WI38 (cell line): Measurements from ENCODE around the gene RBM25.
"Not testable (repeated sequence)": the region's sequence is repeated elsewhere in the genome, so short reads cannot be mapped to it uniquely, and the experiment has no call there.

ENCODE experiments used
- H3K4me3 ChIP-seq: 2 replicates; pipeline ENCODE4 v1.5.1; 2011; ENCODE audit warnings: low read depth, mild to moderate bottlenecking, control low read depth, low read length
- TF ChIP-seq, protein P1 (sequence below): IDR thresholded peaks from 2 replicates; pipeline ENCODE4 v1.5.1; 2012; ENCODE audit warnings: low read depth, mild to moderate bottlenecking, control low read depth, low read length

Gene RBM25

DNA sequence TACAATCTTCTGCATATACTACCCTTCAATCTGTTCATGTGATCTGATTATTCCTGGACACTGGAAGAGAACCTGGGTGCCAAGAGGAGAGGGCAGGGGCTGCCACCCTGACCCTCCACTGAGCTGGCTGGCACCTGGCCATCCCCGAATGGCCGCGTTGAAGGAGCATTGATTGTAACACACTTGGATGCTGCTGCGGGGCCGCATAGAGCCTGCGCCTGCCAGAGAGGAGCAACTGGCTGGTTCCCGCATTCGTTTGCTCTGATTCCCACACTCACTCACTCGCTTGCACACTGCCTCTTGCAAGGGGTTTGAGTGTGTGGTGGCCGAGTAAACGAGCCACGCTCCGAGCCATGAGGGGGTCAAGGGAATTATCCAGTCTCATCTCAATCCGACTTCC is 110.4 kb downstream of the RBM25 start:
- TF ChIP-seq, protein P1, sequence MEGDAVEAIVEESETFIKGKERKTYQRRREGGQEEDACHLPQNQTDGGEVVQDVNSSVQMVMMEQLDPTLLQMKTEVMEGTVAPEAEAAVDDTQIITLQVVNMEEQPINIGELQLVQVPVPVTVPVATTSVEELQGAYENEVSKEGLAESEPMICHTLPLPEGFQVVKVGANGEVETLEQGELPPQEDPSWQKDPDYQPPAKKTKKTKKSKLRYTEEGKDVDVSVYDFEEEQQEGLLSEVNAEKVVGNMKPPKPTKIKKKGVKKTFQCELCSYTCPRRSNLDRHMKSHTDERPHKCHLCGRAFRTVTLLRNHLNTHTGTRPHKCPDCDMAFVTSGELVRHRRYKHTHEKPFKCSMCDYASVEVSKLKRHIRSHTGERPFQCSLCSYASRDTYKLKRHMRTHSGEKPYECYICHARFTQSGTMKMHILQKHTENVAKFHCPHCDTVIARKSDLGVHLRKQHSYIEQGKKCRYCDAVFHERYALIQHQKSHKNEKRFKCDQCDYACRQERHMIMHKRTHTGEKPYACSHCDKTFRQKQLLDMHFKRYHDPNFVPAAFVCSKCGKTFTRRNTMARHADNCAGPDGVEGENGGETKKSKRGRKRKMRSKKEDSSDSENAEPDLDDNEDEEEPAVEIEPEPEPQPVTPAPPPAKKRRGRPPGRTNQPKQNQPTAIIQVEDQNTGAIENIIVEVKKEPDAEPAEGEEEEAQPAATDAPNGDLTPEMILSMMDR: no peak
- H3K4me3 ChIP-seq: no peak overlapping the region

DNA sequence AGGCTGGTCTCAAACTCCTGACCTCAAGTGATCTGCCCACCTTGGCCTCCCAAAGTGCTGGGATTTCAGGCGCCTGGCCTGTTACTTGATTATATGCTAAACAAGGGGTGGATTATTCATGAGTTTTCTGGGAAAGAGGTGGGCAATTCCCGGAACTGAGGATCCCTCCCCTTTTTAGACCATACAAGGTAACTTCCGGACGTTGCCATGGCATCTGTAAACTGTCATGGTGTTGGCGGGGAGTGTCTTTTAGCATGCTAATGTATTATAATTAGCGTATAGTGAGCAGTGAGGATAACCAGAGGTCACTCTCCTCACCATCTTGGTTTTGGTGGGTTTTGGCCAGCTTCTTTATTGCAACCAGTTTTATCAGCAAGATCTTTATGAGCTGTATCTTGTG is 111.5 kb downstream of the RBM25 start:
- H3K4me3 ChIP-seq: not testable (repeated sequence)

DNA sequence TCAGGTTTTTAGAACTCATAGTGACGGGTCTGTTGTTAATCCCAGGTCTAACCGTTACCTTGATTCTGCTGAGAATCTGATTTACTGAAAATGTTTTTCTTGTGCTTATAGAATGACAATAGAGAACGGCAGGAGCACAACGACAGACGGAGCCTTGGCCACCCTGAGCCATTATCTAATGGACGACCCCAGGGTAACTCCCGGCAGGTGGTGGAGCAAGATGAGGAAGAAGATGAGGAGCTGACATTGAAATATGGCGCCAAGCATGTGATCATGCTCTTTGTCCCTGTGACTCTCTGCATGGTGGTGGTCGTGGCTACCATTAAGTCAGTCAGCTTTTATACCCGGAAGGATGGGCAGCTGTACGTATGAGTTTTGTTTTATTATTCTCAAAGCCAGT is 112.4 kb downstream of the RBM25 start:
- TF ChIP-seq, protein P1: no peak

DNA sequence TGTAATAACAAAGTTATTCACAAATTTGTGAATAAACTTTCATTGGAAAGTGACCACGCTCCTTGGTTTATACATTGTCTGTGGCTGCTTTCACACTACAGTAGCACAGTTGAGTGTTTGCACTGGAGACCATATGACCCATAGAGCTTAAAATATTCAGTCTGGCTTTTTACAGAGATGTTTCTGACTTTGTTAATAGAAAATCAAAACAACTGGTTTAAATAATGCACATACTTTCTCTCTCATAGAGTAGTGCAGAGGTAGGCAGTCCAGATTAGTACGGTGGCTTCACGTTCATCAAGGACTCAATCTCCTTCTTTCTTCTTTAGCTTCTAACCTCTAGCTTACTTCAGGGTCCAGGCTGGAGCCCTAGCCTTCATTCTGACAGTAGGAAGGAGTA is 114.2 kb downstream of the RBM25 start:
- TF ChIP-seq, protein P1: no peak
- H3K4me3 ChIP-seq: no peak overlapping the region

More for the DNA sequence above, 112.4 kb downstream of the RBM25 start:
- H3K4me3 ChIP-seq: no peak overlapping the region

DNA sequence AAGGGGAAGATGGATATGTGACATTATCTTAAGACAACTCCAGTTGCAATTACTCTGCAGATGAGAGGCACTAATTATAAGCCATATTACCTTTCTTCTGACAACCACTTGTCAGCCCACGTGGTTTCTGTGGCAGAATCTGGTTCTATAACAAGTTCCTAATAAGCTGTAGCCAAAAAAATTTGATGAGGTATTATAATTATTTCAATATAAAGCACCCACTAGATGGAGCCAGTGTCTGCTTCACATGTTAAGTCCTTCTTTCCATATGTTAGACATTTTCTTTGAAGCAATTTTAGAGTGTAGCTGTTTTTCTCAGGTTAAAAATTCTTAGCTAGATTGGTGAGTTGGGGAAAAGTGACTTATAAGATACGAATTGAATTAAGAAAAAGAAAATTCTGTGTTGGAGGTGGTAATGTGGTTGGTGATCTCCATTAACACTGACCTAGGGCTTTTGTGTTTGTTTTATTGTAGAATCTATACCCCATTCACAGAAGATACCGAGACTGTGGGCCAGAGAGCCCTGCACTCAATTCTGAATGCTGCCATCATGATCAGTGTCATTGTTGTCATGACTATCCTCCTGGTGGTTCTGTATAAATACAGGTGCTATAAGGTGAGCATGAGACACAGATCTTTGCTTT is 114.9 kb downstream of the RBM25 start:
- TF ChIP-seq, protein P1: peak; percentile 34; the same call in 1 of the 2 replicates
- no peak overlapping the region for H3K4me3 ChIP-seq
